ENCODE data around the gene CACNG8.

CACNG8 gene

GRCh38 chr19:53993448-53993847 is 30.7 kb downstream of the CACNG8 start:
- Mint-ChIP-seq H3K4me1 (no peaks in the 10 kb centered on the region), H3K4me3 (no peak overlapping the region), H3K36me3 (peaks cover 3% of the 10 kb centered on the region), H3K9me3 (peaks cover 2% of the 10 kb centered on the region), H3K27me3 (peaks cover 18% of the 10 kb centered on the region), H3K27ac (no peak overlapping the region)
- DNase-seq (ENCODE audit: low spot score in 2 of 2) (no peak), ATAC-seq (ENCODE audit: low read depth) (no peak)

- H3K9me3 Mint-ChIP-seq: no peaks in the 10 kb centered on the region
- H3K4me3 Mint-ChIP-seq: no peak overlapping the region
- no peak overlapping the region for H3K27ac Mint-ChIP-seq
- H3K27me3 Mint-ChIP-seq: peaks cover 16% of the 10 kb centered on the region
- ATAC-seq (ENCODE audit: low read depth) (no peak), DNase-seq (ENCODE audit: low spot score in 2 of 2) (no peak)
- no peaks in the 10 kb centered on the region for H3K4me1 Mint-ChIP-seq
- H3K36me3 Mint-ChIP-seq: peaks cover 2% of the 10 kb centered on the region
Observed at GRCh38 chr19:53994811-53995210, 32.1 kb downstream of the CACNG8 start.

DNA sequence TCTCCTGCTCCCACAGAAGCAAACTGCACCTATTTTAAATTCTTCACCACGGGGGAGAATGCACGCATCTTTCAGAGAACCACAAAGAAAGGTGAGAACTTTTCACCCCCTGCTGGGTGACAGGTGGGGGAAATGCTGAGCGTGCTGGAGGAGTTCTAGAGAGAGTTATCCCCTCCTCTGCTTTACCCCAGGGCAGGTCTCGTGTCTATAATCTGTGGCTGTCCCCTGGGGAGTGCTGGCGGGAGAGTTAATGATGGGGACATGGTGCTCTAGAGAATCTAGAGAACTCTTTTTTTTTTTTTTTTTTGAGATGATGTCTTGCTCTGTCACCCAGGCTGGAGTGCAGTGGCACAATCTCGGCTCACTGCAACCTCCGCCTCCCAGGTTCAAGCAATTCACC is 35.5 kb downstream of the CACNG8 start:
- peaks cover 2% of the 10 kb centered on the region for H3K9me3 Mint-ChIP-seq
- peaks cover 2% of the 10 kb centered on the region for H3K36me3 Mint-ChIP-seq
- no peak overlapping the region for H3K27ac Mint-ChIP-seq
- no peak for ATAC-seq (ENCODE audit: low read depth)
- no peaks in the 10 kb centered on the region for H3K4me1 Mint-ChIP-seq
- no peak for DNase-seq (ENCODE audit: low spot score in 2 of 2)
- peaks cover 17% of the 10 kb centered on the region for H3K27me3 Mint-ChIP-seq
- no peak overlapping the region for H3K4me3 Mint-ChIP-seq

GRCh38 chr19:53999694-54000093 is 37.0 kb downstream of the CACNG8 start:
- H3K4me3 Mint-ChIP-seq: no peak overlapping the region
- H3K4me1 Mint-ChIP-seq: no peaks in the 10 kb centered on the region
- H3K27ac Mint-ChIP-seq: no peak overlapping the region
- peaks cover 11% of the 10 kb centered on the region for H3K27me3 Mint-ChIP-seq
- no peaks in the 10 kb centered on the region for H3K36me3 Mint-ChIP-seq
- ATAC-seq (ENCODE audit: low read depth) (no peak), DNase-seq (ENCODE audit: low spot score in 2 of 2) (no peak)
- H3K9me3 Mint-ChIP-seq: peaks cover 2% of the 10 kb centered on the region

DNA sequence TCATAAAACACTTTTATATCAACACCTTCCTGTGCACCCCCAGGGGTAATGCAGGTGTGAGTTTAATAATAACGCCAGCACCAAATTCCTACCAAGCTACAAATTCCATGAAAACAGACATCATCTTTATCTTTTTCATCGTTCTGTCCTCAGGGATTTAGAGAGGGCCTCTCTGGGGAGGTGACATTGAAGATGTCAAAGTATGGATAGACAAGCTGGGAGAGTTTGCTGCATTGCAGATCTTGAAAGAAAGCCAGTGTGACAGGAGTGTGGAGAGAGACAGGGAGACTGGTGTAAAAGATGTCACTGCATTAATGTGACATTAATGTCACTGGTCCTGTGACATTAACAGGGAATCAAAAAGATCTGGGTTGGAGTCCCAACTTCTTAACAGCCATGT is 38.8 kb downstream of the CACNG8 start:
- DNase-seq (ENCODE audit: low spot score in 2 of 2) (no peak), ATAC-seq (ENCODE audit: low read depth) (no peak)
- no peak overlapping the region for H3K27ac Mint-ChIP-seq
- H3K4me3 Mint-ChIP-seq: no peak overlapping the region
- peaks cover 2% of the 10 kb centered on the region for H3K9me3 Mint-ChIP-seq
- no peaks in the 10 kb centered on the region for H3K36me3 Mint-ChIP-seq
- H3K27me3 Mint-ChIP-seq: peaks cover 7% of the 10 kb centered on the region
- no peaks in the 10 kb centered on the region for H3K4me1 Mint-ChIP-seq

DNA sequence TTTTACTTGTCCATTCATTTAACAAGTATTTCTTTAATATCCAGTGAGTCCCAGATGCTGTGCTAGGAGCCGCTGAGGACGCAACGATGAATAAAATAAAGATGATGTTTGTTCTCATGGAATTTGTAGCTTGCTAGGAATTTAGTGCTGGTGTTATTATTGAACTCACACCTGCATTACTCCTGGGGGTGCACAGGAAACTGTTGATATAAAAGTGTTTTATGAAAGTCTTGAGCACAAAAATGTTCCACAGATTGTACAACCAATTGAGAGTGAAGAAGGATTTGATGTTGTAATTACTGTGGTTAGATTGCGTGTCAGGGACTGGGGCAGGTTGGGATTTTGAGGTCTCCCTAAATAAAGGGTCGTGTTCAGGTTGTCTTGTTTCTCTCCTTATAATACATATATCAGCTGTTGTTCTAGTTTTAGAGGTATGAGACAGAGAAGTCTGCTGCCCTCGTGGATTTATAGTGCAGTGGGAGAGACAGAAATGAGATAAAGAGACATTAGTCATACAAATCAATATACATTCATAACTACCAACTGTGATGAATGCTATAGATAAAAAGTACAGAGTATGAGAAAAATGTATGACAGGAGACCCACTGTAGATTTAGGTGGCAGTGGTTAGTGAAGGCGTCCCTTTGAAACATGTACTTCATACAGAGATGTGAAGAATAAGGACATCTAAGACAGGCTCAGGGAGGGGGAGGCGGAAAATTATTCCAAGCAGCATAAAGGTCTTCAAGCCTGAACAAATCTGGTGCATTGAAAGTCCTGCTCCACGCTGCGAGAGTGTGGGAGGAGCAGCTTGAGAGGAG is 40.0 kb downstream of the CACNG8 start:
- no peak overlapping the region for H3K4me3 Mint-ChIP-seq
- no peaks in the 10 kb centered on the region for H3K4me1 Mint-ChIP-seq
- ATAC-seq (ENCODE audit: low read depth) (no peak), DNase-seq (ENCODE audit: low spot score in 2 of 2) (no peak)
- no peak overlapping the region for H3K27ac Mint-ChIP-seq
- no peaks in the 10 kb centered on the region for H3K36me3 Mint-ChIP-seq
- peaks cover 12% of the 10 kb centered on the region for H3K27me3 Mint-ChIP-seq
- peaks cover 2% of the 10 kb centered on the region for H3K9me3 Mint-ChIP-seq

- Mint-ChIP-seq H3K9me3 (peaks cover 3% of the 10 kb centered on the region), H3K4me3 (no peak overlapping the region), H3K36me3 (peaks cover 5% of the 10 kb centered on the region), H3K4me1 (no peaks in the 10 kb centered on the region), H3K27ac (no peak overlapping the region), H3K27me3 (peaks cover 9% of the 10 kb centered on the region)
- no peak for ATAC-seq (ENCODE audit: low read depth)
- no peak for DNase-seq (ENCODE audit: low spot score in 2 of 2)
Observed at GRCh38 chr19:54009440-54009839, 46.7 kb downstream of the CACNG8 start.

- H3K27ac Mint-ChIP-seq: no peak overlapping the region
- H3K27me3 Mint-ChIP-seq: peaks cover 8% of the 10 kb centered on the region
- peaks cover 4% of the 10 kb centered on the region for H3K9me3 Mint-ChIP-seq
- no peak overlapping the region for H3K4me3 Mint-ChIP-seq
- H3K4me1 Mint-ChIP-seq: peaks cover 3% of the 10 kb centered on the region
- no peak for DNase-seq (ENCODE audit: low spot score in 2 of 2)
- peaks cover 6% of the 10 kb centered on the region for H3K36me3 Mint-ChIP-seq
- ATAC-seq (ENCODE audit: low read depth): no peak
Observed at GRCh38 chr19:54010474-54010873, 47.7 kb downstream of the CACNG8 start.

- no peak for ATAC-seq (ENCODE audit: low read depth)
- Mint-ChIP-seq H3K27ac (no peak overlapping the region), H3K4me1 (peaks cover 3% of the 10 kb centered on the region), H3K4me3 (no peak overlapping the region), H3K36me3 (peaks cover 6% of the 10 kb centered on the region), H3K9me3 (peaks cover 7% of the 10 kb centered on the region), H3K27me3 (peaks cover 8% of the 10 kb centered on the region)
- no peak for DNase-seq (ENCODE audit: low spot score in 2 of 2)
Observed at GRCh38 chr19:54011507-54012211, 48.9 kb downstream of the CACNG8 start.

- Mint-ChIP-seq H3K9me3 (peaks cover 9% of the 10 kb centered on the region), H3K4me3 (no peak overlapping the region), H3K27me3 (peaks cover 7% of the 10 kb centered on the region), H3K27ac (no peak overlapping the region), H3K36me3 (peaks cover 5% of the 10 kb centered on the region), H3K4me1 (peaks cover 3% of the 10 kb centered on the region)
- ATAC-seq (ENCODE audit: low read depth) (no peak), DNase-seq (ENCODE audit: low spot score in 2 of 2) (no peak)
Observed at GRCh38 chr19:54013866-54014265, 51.1 kb downstream of the CACNG8 start.

DNA sequence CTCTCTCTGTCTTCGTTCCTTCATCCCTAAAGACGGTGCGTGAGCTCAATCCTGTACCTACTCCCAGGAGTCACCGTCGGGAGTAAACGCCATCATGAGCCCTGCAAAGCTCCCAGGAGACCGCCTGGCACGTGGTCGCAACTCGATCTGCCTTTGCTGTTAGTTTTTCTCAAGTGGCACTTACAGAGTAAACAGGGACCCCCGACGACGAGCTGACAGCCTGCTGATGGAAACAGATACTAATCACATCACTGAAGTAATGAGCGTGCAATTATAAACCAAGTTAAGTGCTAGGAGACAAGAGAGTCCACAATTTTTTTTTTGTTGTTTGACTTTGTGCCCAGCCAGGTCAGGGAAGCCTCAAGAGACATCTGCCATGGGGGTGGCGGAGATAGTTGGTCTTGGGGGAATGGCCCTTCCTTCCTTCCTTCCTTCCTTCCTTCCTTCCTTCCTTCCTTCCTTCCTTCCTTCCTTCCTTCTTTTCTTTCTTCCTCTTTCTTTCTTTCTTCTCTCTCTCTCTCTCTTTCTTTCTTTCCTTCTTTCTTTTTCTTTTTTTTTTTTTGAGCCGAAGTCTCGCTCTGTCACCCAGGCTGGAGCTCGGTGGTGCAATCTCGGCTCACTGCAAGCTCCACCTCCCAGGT is 52.3 kb downstream of the CACNG8 start:
- peaks cover 3% of the 10 kb centered on the region for H3K4me1 Mint-ChIP-seq
- peaks cover 7% of the 10 kb centered on the region for H3K27me3 Mint-ChIP-seq
- ATAC-seq (ENCODE audit: low read depth) (no peak), DNase-seq (ENCODE audit: low spot score in 2 of 2) (no peak)
- no peak overlapping the region for H3K4me3 Mint-ChIP-seq
- H3K36me3 Mint-ChIP-seq: peaks cover 5% of the 10 kb centered on the region
- H3K9me3 Mint-ChIP-seq: peaks cover 9% of the 10 kb centered on the region
- H3K27ac Mint-ChIP-seq: no peak overlapping the region

DNA sequence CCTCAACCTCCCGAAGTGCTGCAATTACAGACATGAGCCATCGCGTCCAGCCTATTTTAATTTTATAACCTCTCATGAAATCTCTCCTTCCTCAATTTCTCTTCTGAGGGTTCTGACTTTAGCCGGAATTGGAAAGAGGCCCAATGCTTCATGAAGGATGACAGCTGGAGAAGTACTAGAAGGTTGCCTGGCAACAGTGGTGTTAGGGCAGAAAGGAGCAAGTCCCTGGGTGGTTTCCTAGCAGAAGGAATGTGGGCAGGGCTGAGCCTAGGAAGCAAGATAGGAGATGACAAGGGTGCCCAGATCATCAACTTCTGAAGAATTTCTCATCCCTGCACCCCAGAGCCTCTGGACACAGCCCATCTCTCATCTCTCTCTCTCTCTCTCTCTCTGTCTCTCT is 54.5 kb downstream of the CACNG8 start:
- Mint-ChIP-seq H3K27ac (no peak overlapping the region), H3K36me3 (peaks cover 6% of the 10 kb centered on the region), H3K9me3 (peaks cover 10% of the 10 kb centered on the region), H3K4me1 (peaks cover 3% of the 10 kb centered on the region), H3K27me3 (peaks cover 9% of the 10 kb centered on the region), H3K4me3 (no peak overlapping the region)
- no peak for DNase-seq (ENCODE audit: low spot score in 2 of 2)
- ATAC-seq (ENCODE audit: low read depth): no peak

DNA sequence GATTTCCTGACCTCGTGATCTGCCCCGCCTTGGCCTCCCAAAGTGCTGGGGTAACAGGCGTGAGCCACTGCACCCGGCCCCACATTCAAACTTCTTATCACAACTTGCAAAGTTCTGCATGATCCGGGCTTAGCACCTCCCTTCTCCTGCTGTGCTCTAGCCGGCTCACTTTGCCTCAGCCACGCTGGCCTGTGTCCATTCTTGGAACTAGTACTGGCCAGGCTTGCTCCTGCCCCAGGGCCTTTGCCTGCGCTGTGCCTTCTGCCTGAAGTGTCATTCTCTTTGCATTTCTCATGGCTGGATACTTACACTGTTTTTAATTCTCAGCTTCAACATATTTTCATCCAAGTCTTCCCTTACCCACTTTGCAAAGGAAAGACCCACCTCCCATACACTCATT is 58.6 kb downstream of the CACNG8 start:
- H3K4me1 Mint-ChIP-seq: no peaks in the 10 kb centered on the region
- peaks cover 6% of the 10 kb centered on the region for H3K9me3 Mint-ChIP-seq
- no peak for DNase-seq (ENCODE audit: low spot score in 2 of 2)
- H3K36me3 Mint-ChIP-seq: peaks cover 4% of the 10 kb centered on the region
- ATAC-seq (ENCODE audit: low read depth): no peak
- H3K27me3 Mint-ChIP-seq: peaks cover 11% of the 10 kb centered on the region
- H3K4me3 Mint-ChIP-seq: no peak overlapping the region
- no peak overlapping the region for H3K27ac Mint-ChIP-seq

DNA sequence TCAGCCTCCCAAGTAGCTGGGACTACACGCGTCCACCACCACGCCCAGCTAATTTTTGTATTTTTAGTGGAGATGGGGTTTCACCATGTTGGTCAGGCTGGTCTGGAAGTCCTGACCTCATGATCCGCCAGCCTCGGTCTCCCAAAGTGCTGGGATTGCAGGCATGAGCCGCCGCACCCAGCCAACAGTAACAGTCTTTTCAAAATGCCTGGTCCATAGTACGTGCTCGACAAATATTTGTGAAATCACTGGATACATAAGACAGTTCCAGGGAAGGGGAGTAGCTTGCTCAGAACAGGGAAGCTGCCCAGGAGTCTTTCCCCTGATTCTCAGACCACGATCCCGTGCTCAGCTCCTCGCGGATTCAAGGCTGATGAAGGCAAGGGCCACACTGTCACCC is 59.2 kb downstream of the CACNG8 start:
- Mint-ChIP-seq H3K4me1 (no peaks in the 10 kb centered on the region), H3K36me3 (peaks cover 4% of the 10 kb centered on the region), H3K27me3 (peaks cover 11% of the 10 kb centered on the region), H3K27ac (no peak overlapping the region), H3K4me3 (no peak overlapping the region), H3K9me3 (peaks cover 6% of the 10 kb centered on the region)
- DNase-seq (ENCODE audit: low spot score in 2 of 2) (no peak), ATAC-seq (ENCODE audit: low read depth) (no peak)

All from memory B cell (primary cell).